NCI-H446 (cell line): ENCODE measurements around the gene C6orf141.

Experiments
- DNase-seq, 2 experiments: peaks; one replicate each; lab custom pipeline; 2025; lab: John Stamatoyannopoulos, UW

C6orf141 gene

GRCh38 chr6:49550492-49551077 lies at the start of gene C6orf141:
C6orf141 (plus strand) TSS chr6:49550668; CDS start chr6:49550793, 125 bp downstream.
- DNase-seq, result no peak

DNA sequence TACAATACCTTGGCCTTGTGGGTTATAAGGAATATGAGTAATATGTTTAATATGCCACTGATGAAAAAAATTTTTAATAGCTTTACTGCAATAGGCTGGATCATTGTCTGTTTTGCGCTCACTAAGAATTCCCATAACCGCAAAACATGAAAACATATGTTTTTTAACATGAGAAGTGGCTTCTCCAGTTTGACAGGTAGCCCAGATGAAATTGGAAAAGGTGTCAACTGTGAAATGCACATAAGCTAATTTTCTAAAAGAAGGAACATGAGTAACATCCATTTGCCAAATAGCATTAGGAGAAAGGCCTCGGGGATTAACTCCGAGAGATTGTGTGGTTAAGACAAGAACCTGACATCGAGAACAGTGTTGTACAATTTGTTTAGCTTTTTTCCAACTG lies 45.8 kb upstream of the C6orf141 start:
- DNase-seq, result no peak

- DNase-seq, result no peak
Measured at GRCh38 chr6:49506569-49507111, 43.8 kb upstream of the C6orf141 start.

GRCh38 chr6:49509342-49509741 lies 41.1 kb upstream of the C6orf141 start:
- no peak for DNase-seq

DNA sequence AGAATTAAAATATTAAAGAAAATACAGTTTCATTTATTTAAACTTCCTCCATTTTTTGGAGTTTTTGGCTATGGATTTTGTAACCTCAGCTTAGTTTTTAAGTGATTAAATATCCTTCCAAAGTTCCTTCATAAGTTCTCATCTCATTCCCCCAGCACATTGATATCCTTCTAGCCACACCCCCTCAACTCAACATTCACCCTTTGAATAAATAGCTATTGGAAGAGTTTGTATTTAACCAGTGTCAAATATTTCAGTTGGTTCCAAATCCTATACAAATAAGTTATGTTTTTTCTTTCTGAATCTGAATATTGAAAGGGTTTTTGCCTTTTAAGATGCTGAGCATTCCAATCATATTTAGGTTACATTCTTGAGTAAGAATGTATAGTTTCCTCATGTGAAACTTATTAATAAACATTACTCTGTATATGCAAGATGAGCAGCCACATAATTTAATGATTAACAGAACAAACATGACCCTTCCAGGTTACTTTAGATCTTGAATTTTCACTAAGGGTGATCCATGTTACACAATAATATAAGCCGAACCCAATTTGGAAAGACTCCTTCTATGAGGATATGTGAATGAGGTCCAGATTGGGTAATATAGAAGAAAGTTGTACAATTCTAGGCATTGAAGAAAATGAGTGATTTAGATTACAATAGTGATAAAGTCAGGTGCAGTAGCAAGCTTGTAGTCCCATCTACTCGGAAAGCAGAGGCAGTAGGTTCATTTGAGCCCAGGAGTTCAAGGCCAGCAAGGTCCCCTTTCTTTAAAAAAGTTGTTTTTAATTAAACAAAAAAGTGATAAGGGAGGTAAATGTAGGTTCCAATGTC lies 37.1 kb upstream of the C6orf141 start:
- no peak for DNase-seq

DNA sequence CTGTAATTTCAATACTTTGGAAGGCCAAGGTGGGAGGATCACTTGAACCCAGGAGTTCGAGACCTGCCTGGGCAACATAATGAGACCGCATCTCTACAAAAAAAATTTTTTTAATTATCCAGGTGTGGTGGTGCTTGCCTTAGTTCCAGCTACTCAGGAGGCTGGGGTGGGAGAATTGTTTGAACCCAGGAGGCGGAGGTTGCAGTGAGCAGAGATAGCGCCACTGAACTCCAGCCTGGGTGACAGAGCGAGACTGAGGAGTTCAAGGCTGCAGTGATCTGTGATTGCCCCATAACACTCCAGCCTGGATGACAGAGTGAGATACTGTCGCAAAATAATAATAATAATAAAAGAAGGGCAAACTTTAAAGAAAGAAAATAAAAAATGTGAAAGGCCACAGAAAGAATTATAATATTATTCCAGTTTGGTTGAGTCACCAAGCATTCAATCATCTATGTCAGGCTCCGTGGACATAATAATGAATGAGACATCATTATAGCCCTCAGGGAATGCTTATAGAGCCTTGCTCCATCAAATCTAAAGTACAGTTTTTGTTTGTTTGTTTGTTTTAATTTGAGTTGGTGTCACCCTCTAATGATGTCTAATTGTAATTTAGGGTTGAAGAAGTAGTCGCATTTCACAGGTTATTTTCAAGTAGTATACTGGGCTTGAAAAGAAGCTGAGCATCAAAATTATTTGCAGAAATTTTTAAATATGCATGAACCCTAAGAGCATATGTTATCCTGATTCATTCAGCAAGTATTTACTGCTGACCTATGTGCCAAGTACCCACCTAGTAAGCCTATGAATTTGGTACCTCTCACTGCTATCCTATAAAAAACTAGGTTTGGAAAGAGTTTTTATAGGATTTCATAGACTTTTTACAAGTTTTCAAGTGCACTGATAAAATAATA lies 35.6 kb upstream of the C6orf141 start:
- DNase-seq, result no peak

DNA sequence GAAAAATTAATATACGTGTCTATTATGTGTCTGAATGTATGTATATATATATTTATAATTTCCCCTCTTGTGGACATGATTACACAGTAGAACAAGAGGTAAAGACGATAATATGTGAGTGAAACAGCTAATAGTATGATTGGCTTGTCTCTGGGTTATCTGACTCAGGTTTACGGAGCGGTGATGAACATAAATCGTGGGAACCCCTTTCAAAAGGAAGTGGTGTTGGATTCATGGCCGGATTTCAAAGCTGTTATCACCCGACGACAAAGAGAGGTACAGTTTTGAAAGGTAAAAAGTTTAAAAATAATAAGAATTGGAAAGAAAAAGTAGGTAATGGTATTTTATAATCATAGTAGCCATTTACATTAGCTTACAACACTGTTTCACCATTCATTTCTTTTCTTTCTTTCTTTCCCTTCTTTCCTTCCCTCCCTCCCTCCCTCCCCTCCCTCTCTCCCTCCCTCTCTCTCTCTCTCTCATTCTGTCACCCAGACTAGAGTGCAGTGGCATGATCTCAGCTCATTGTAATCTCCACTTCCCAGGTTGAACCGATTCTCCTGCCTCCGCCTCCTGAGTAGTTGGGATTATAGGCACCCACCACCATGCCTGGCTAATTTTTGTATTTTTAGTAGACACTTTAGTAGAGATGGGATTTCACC lies 34.9 kb upstream of the C6orf141 start:
- DNase-seq, result no peak

DNA sequence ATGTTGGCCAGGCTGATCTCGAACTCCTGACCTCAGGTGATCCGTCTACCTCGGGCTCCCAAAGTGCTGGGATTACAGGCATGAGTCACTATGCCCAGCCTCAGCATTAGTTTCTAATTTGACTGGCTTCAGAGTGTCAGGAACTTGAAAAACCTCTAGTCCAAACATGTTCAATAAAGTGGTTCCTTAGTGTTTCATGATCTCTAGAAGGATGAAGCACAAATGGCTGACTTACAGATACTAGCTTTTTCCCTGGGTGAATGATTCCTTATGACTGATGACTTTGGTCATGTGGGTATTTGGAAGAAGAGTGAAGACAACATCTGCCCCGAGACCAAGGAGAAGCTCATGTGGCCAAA lies 34.3 kb upstream of the C6orf141 start:
- no peak for DNase-seq

GRCh38 chr6:49517919-49518318 lies 32.5 kb upstream of the C6orf141 start:
- DNase-seq, result no peak

DNA sequence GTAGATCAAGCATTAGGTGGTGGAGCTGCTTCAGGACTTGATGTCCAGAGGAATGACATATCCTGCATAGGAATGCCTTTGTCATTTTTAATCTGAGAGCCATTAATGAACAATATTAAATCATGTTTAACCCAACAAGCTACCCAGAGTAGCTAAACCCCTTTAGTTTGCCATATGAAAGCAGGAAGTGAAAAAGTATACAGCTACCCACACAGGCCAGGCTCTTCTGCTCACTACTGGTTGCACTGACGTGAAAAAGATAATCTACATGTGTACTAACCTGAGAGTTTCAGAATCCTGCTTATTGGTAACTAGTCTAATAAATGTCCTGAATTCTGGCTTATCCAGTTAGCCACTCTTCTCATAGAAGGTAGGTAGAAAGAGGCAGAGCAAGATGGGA lies 30.8 kb upstream of the C6orf141 start:
- no peak for DNase-seq

DNA sequence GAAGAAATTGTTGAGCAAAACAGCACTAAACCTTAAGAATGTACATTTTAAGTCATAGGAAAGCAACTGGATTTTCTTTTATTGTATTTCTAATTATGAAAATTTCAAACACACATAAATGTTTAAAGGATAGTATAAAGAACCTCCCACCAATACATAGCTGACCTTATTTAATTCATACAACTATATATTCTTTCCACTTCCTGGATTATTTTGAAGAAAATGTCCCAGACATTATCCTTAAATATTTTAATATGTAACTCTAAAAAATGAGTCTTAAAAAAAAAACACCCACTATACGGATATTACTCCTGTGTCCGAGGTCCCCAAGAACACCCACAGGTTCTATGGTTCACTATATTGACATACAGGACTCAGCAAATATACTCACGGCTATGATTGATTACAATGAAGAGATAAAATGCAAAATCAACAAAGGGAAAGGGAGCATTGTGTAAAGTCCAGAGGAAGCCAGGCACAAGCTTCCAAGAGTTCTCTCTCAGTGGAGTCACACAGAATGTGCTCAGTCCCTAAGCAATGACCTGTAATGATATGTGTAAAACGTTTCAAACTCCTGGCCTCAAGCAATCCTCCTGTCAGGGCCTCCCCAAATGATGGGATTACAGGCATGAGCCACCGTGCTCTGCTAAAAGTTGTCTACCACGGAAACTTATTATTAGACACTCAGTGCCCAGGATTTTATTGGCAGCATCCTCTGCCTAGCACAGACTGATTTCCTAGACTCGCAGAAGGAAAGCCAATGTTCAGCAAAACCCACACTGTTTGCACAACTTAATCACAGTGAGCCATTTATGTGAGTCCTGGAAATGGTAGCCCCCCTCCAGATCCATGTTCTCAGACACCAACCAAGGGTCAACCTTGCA lies 27.5 kb upstream of the C6orf141 start:
- DNase-seq, result no peak

DNA sequence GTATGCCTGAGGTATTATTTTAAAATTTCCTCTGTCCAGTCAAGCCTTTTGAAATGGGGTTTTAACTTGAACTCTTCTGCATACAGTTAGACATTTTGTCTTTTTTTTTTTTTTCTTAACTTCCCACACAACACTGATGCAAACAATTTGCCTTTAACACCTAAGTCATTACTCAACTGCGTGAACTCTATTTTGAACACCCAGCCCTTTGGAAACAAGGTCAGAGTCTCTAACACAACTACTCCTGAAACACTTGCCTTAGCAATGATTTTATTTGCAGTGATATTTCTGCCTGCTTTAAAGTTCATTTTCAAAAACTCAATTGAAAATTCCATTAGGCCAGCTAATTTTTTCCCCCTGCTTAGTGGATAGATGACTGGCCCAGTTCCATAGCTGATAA lies 26.6 kb upstream of the C6orf141 start:
- DNase-seq, result no peak

GRCh38 chr6:49524541-49524940 lies 25.9 kb upstream of the C6orf141 start:
- DNase-seq, result no peak

GRCh38 chr6:49526598-49526997 lies 23.9 kb upstream of the C6orf141 start:
- no peak for DNase-seq

GRCh38 chr6:49527320-49527719 lies 23.1 kb upstream of the C6orf141 start:
- DNase-seq, result no peak

- DNase-seq, result no peak
Measured at GRCh38 chr6:49528571-49528970, 21.9 kb upstream of the C6orf141 start.

- no peak for DNase-seq
Measured at GRCh38 chr6:49530141-49530776, 20.2 kb upstream of the C6orf141 start.

DNA sequence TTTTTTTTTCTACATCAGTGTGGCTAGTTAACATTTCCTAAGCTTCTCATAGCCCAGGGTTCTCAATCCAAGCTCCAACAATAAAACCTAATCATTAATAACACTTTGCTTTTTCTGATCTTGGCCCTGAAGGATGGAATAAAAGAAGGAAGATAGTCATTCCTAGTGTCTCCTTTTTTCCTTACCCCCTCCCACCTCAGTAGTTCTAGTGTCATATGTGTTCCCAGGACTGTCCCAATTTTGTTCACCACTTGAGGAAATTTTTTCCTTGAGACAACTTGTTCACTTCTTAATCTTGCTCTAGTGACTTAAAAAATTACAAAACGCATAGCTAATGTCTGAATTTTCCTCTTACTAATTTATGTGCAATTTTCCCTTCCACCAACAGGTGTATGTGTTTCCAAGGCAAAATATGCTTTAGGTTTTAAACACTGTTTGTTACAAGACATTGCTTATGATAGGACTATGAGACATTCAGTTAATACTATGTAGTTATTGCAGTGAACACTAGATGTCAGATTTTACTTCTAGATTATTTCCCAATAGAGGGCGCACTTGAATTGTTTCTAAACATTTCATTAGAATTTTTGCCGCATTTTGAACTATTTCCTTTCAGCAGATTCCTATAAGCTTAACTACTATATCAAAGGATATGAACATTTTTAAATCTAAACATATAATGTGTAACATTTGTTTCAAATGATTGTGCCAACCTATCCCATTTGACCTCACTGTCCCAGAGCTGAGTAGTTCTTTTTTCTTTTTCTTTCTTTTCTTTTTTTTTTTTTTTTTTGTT lies 18.5 kb upstream of the C6orf141 start:
- DNase-seq, result peak in 1 of 2 experiments; percentile 40

DNA sequence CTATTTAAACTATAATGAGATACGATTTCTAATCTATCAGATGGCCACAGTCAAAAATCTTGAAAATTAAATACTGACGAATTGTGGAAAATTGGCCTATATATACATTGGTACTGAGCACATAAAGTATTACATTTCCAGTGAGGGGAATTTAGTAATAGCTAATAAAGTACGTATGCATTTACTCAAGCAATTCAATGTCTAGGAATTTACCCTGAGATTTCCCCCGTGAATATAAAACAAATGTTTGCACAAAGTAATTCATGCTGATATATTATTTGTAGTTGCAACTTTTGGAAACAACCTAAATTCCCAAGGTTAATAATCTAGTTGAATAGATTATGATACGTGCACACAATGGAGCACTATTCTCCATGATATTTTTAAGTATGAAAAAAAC lies 14.7 kb upstream of the C6orf141 start:
- no peak for DNase-seq

GRCh38 chr6:49539102-49539501 lies 11.4 kb upstream of the C6orf141 start:
- DNase-seq, result no peak
